CD4-positive, alpha-beta T cell treated with Interleukin-17A for 4 hours (primary cell): ENCODE results near the gene NR2E1.

ENCODE experiments used
- DNase-seq: peaks from one replicate; pipeline ENCODE4 v3.0.0-alpha.2; 2020; ENCODE audit warnings: mixed read lengths

The NR2E1 gene

DNA sequence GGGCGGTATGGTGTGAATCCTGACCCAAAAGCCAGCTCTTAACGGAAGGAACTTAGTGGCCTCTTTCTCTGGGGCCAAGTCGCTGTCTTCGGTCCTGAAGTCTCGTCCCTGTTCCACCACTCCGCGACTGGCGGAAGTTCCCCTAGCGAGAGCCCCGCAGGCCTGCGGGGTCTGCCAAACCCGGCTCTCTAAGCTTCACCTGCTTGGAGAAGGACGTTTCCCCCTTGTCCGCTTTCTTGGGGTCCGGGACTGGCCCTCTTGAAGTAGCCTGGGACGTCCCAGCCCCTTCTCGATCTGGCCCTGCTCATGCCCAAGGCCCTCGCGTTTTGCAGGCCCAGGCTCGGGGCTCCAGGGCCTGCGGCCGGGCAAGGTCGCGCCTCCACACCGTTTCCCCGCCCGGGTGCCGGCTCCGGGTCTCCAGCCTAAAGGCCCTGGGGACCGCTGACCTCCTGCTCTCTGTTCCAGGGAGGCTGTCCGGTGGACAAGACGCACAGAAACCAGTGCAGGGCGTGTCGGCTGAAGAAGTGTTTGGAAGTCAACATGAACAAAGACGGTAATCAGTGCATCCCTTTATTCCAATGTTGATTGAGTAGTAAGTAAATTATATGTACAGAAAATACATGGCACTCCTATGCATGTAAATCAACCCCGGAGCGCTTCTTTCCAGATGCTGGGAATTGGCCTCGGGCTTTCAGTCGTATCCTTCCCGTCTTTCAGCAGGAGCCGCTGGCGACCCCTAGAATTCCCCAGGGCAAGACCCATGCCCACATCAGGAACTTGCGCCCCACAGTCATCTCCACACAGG lies 8.8 kb downstream of the NR2E1 start:
- peak; percentile 20 for DNase-seq

DNA sequence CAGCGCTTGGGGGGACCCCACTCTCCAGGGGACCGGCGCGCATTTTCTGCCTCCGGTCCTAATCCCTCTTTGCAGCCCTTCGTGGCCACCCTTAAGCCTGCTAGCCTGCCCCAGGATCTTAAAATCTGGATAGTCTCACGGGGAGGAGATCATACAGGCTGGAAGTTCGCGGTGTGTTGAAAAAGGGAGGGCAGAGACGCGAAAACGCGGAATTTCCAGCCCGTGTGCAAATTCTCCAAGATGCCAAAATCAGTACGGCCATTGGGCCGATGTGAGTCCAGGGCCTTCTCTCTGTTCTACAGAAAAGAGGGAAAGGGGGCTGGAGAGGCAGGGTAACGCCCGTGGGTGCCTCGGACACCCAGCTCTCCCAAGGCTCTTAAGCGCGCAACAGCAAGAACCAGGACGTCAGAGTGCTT lies 9.4 kb downstream of the NR2E1 start:
- DNase-seq = no peak

DNA sequence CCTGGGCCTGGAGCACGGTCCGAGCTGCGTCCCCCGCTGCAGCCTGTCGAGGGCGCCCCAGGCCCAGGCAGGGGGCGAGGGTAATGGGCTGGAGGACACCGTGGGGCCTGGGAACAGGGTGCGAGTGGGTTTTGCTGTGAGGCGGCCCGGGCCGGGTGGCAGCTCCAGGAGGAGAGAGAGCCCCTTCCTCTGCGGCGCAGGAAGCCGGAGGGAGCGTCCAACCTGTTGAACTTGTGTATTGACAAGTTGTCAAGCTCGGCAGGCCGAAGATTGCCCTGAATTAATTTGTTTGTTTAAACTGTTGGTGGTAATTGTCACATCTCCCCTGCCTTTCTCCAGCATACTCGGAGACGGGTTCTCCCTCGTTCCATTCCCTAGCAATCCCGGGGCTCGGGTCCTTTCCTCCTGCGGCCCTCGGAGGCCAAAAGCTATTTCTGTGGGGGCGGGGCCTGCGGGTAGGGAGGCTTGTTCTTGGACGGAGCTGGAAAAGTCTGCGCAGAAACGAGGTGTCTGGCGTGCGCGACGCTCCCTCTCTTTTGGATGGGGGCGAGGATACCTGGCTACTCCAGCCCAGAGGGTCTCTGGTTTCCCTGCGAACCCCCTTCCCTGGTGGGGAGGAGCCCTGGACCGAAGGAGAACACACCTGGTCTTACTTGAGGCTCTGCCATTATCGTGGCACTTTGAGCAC lies 9.9 kb downstream of the NR2E1 start:
- no peak for DNase-seq

- no peak for DNase-seq
Observed at GRCh38 chr6:108176281-108177089, 10.7 kb downstream of the NR2E1 start.

- DNase-seq = no peak
Observed at GRCh38 chr6:108179741-108180140, 13.9 kb downstream of the NR2E1 start.

DNA sequence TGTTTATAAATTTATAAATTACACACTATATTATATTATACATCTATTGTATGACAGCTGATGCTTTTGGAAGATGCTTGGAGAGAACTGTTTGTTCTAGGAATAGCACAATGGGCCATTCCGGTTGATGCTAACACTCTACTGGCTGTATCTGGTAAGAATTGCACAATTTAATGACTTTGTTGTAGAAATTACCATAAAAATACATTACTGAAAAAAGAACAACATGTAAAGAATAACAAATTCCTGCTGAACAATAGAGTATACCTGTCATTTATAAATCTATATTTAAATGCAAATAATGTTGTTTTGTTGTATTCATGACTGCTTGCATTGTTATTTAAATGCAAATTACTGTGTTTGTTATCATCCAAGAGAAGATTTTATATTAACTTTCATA lies 14.4 kb downstream of the NR2E1 start:
- DNase-seq = no peak

GRCh38 chr6:108180776-108181175 lies 15.0 kb downstream of the NR2E1 start:
- DNase-seq = no peak

DNA sequence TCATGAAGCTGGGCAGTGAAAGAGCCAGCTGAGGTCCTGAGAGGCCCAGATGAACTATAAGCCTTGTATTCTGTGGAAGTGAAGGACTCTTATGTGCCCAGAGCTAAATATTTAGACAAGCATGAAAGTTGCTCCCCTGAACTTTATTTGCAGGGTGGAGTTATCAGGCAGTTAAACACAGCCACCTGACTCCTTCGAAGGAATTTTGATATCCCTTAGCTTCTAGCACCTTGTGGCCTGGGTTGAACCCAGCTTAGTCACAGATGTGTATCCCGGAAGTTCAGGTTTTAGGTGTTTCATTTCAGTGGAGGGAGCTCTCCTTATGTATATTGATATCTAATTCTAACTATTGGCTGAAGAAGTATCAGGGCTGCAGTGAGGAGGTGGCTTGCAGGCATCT lies 20.4 kb downstream of the NR2E1 start:
- no peak for DNase-seq

GRCh38 chr6:108187519-108187918 lies 21.7 kb downstream of the NR2E1 start:
- DNase-seq = no peak

GRCh38 chr6:108193131-108193530 lies 27.3 kb downstream of the NR2E1 start:
- DNase-seq = no peak

DNA sequence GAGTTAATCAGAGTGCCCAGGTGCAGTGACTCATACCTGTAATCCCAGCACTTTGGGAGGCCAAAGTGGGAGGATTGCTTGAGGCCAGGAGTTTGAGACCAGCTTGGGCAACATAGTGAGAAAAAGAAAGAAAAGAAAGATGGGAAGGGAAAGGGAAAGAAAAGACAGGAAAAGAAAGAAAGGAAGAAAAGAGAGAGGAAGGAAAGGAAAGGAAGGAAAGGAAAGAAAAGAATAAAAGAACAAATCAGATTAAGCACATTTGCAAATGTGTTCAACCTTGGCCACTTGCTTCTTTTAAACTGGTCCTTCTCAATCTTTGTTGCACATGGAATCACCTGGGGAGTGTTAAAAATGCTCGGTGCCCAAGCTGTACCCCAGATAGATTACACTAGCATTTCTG lies 28.0 kb downstream of the NR2E1 start:
- no peak for DNase-seq

DNA sequence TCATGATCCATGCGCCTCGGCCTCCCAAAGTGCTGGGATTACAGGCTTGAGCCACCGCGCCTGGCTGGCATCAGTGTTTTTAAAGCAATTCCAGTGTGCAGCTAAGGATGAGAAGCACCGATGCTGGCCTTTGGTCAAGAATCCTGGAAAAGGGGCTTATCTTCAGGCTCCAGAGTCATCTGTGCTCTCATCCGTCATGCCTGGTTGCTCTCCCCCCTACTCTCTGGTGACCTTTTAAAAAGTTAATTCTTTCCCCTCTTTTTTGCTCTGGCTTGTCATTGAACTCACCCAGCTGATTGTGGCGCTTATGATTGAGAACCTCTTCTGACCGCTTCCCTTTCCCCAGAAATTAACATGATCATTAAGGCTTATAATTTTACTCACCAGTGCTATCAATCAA lies 28.7 kb downstream of the NR2E1 start:
- DNase-seq = no peak

GRCh38 chr6:108195209-108195608 lies 29.4 kb downstream of the NR2E1 start:
- no peak for DNase-seq

GRCh38 chr6:108198761-108199498 lies 33.1 kb downstream of the NR2E1 start:
- no peak for DNase-seq

GRCh38 chr6:108200186-108200585 lies 34.4 kb downstream of the NR2E1 start:
- DNase-seq = no peak

DNA sequence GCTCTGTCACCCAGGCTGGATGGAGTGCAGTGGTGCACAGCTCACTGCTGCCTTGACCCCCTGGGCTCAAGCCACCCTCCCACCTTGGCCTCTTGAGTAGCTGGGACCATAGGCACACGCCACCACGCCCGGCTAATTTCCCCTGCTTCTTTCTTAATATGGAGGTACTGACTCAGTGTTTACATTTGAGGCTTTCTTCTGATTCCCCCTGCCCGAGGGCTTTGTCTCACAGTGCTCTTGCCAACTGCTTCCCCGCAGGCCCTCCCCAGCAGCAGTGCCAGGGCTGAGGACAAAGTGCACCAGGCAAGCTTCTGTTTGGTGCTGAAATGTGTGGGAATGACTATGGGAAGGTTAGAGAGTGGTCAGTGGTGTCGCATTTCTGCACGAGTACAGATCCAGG lies 34.8 kb downstream of the NR2E1 start:
- no peak for DNase-seq

- no peak for DNase-seq
Observed at GRCh38 chr6:108203189-108204112, 37.6 kb downstream of the NR2E1 start.

GRCh38 chr6:108207013-108207412 lies 41.2 kb downstream of the NR2E1 start:
- DNase-seq = no peak

DNA sequence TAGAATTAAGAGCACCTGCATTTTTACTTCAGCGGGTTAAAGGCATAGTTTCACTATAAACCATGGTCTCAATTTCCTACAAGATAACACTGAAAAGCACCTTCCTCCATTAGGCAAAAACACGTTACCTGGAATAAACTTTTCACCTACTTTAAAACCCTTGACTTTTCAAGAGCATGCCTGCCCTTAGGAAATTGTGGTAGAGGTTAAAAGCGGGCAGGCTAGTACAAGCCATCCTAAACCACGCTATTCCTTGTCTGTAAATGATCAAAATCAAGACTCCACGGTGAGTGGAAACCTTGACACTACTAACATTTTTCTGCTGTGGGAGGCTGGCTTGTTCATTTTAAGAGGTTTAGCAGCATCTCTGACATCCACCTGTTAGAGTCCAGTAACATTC lies 43.9 kb downstream of the NR2E1 start:
- no peak for DNase-seq

DNA sequence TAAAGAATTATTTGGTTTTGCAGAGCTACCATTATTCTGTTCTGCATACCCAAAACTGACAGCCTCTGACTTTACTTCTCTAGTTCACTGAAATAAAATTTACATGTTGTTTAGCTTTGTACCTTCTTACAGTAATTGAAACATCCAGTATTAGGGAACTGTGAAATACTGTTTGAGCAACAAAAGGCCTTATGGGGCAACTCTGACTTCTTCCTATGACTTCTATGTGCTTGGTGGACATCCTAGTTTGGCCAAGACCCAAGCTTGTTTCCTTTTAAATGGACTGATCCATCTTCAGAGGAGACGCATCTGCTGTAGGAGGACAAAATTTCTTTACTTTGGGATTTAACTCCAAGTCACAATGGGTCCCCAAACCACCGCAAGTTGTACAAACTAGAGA lies 44.7 kb downstream of the NR2E1 start:
- DNase-seq = no peak

DNA sequence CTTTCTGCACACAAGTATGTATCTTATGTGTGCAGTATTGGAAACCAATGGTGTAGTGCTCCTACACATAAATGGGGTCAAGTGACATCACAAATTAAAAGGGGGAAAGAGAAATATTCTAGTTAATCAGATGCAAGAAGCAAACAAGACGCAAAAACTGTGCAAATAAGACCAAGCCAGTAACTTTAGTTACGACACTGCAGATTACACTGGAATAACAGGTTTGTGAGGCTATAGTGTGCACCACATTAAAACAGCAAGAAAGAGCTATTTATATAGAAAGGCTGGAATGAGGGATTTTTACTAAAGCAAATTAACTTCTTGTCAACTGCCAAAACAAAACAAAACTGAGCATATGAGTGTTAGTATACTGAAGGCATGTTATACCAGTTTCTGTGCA lies 45.8 kb downstream of the NR2E1 start:
- no peak for DNase-seq

- no peak for DNase-seq
Observed at GRCh38 chr6:108222064-108222463, 56.2 kb downstream of the NR2E1 start.
